Central memory CD8-positive, alpha-beta T cell (primary cell): ENCODE data around the gene ANKRD13C.

ENCODE experiments used
- ATAC-seq: fragments of 150-1000 bp; cut with Tn5 transposase; replicated peaks from 2 replicates; pipeline ENCODE4 v1.10.0; 2022; ENCODE audit warnings: mild to moderate bottlenecking, moderate FRiP score, moderate number of reproducible peaks; ENCODE audit not compliant: poor library complexity, severe bottlenecking; ENCODE audit errors: extremely low read depth
- DNase-seq, 2 donors: peaks; one replicate each; pipeline ENCODE4 v3.0.0; 2021; ENCODE audit warnings: low spot score in 2 of 2
- H3K27ac Mint-ChIP-seq: one replicate; pipeline ENCODE4 v1.8.0; 2022; ENCODE audit warnings: low read depth, mild to moderate bottlenecking, moderate library complexity, mixed read lengths
- H3K27me3 Mint-ChIP-seq: one replicate; pipeline ENCODE4 v1.8.0; 2022; ENCODE audit warnings: mixed read lengths
- H3K36me3 Mint-ChIP-seq: one replicate; pipeline ENCODE4 v1.8.0; 2022; ENCODE audit warnings: mild to moderate bottlenecking, moderate library complexity, mixed read lengths; ENCODE audit not compliant: insufficient read depth
- H3K4me1 Mint-ChIP-seq: one replicate; pipeline ENCODE4 v1.8.0; 2022; ENCODE audit warnings: mixed read lengths
- H3K4me3 Mint-ChIP-seq: one replicate; pipeline ENCODE4 v1.8.0; 2022; ENCODE audit warnings: mild to moderate bottlenecking, moderate library complexity, mixed read lengths
- H3K9me3 Mint-ChIP-seq: one replicate; pipeline ENCODE4 v1.8.0; 2022; ENCODE audit warnings: mixed read lengths

Gene ANKRD13C

GRCh38 chr1:70318191-70318590 is 36.3 kb downstream of the ANKRD13C start:
- H3K36me3 Mint-ChIP-seq, result peaks cover 13% of the 10 kb centered on the region
- no peak for DNase-seq
- peaks cover 17% of the 10 kb centered on the region for H3K4me1 Mint-ChIP-seq
- H3K27ac Mint-ChIP-seq, result no peak overlapping the region
- no peaks in the 10 kb centered on the region for H3K9me3 Mint-ChIP-seq
- H3K27me3 Mint-ChIP-seq, result no peaks in the 10 kb centered on the region
- no peak overlapping the region for H3K4me3 Mint-ChIP-seq
- ATAC-seq, result no peak

GRCh38 chr1:70317087-70317486 is 37.4 kb downstream of the ANKRD13C start:
- Mint-ChIP-seq H3K27ac (no peak overlapping the region), H3K4me1 (peaks cover 17% of the 10 kb centered on the region), H3K27me3 (no peaks in the 10 kb centered on the region), H3K4me3 (no peak overlapping the region), H3K36me3 (peaks cover 7% of the 10 kb centered on the region), H3K9me3 (no peaks in the 10 kb centered on the region)
- no peak for DNase-seq
- no peak for ATAC-seq

GRCh38 chr1:70315782-70316181 is 38.7 kb downstream of the ANKRD13C start:
- H3K9me3 Mint-ChIP-seq, result no peaks in the 10 kb centered on the region
- H3K27me3 Mint-ChIP-seq, result no peaks in the 10 kb centered on the region
- DNase-seq (no peak), ATAC-seq (no peak)
- H3K27ac Mint-ChIP-seq, result no peak overlapping the region
- peaks cover 17% of the 10 kb centered on the region for H3K4me1 Mint-ChIP-seq
- H3K36me3 Mint-ChIP-seq, result peaks cover 6% of the 10 kb centered on the region
- H3K4me3 Mint-ChIP-seq, result no peak overlapping the region

GRCh38 chr1:70314706-70315304 is 39.7 kb downstream of the ANKRD13C start:
- peaks cover 5% of the 10 kb centered on the region for H3K36me3 Mint-ChIP-seq
- H3K27ac Mint-ChIP-seq, result no peak overlapping the region
- DNase-seq (no peak), ATAC-seq (no peak)
- H3K4me3 Mint-ChIP-seq, result no peak overlapping the region
- no peaks in the 10 kb centered on the region for H3K27me3 Mint-ChIP-seq
- H3K9me3 Mint-ChIP-seq, result no peaks in the 10 kb centered on the region
- peaks cover 15% of the 10 kb centered on the region for H3K4me1 Mint-ChIP-seq

GRCh38 chr1:70311369-70311768 is 43.2 kb downstream of the ANKRD13C start:
- no peak for ATAC-seq
- H3K27me3 Mint-ChIP-seq, result no peaks in the 10 kb centered on the region
- peaks cover 21% of the 10 kb centered on the region for H3K36me3 Mint-ChIP-seq
- H3K4me1 Mint-ChIP-seq, result no peaks in the 10 kb centered on the region
- no peaks in the 10 kb centered on the region for H3K9me3 Mint-ChIP-seq
- DNase-seq, result no peak
- no peak overlapping the region for H3K4me3 Mint-ChIP-seq
- peak overlapping the region; percentile 41 for H3K27ac Mint-ChIP-seq

- Mint-ChIP-seq H3K4me3 (no peak overlapping the region), H3K27me3 (no peaks in the 10 kb centered on the region), H3K9me3 (no peaks in the 10 kb centered on the region), H3K27ac (peak overlapping the region; percentile 1), H3K4me1 (peaks cover 10% of the 10 kb centered on the region), H3K36me3 (peaks cover 24% of the 10 kb centered on the region)
- ATAC-seq (no peak), DNase-seq (no peak)
Measured at GRCh38 chr1:70299472-70299871, 55.0 kb downstream of the ANKRD13C start.

- H3K27me3 Mint-ChIP-seq, result no peaks in the 10 kb centered on the region
- H3K4me1 Mint-ChIP-seq, result peaks cover 20% of the 10 kb centered on the region
- H3K4me3 Mint-ChIP-seq, result no peak overlapping the region
- ATAC-seq (no peak), DNase-seq (no peak)
- no peak overlapping the region for H3K27ac Mint-ChIP-seq
- H3K36me3 Mint-ChIP-seq, result peaks cover 45% of the 10 kb centered on the region
- H3K9me3 Mint-ChIP-seq, result no peaks in the 10 kb centered on the region
Measured at GRCh38 chr1:70295749-70296148, 58.8 kb downstream of the ANKRD13C start.

GRCh38 chr1:70293186-70293843 is 61.2 kb downstream of the ANKRD13C start:
- Mint-ChIP-seq H3K36me3 (peaks cover 42% of the 10 kb centered on the region), H3K9me3 (no peaks in the 10 kb centered on the region), H3K4me1 (peaks cover 10% of the 10 kb centered on the region), H3K27ac (no peak overlapping the region), H3K27me3 (no peaks in the 10 kb centered on the region), H3K4me3 (no peak overlapping the region)
- DNase-seq (no peak), ATAC-seq (no peak)

- peaks cover 36% of the 10 kb centered on the region for H3K36me3 Mint-ChIP-seq
Measured at GRCh38 chr1:70290218-70290617, 64.3 kb downstream of the ANKRD13C start.

GRCh38 chr1:70288166-70288565 is 66.4 kb downstream of the ANKRD13C start:
- no peaks in the 10 kb centered on the region for H3K9me3 Mint-ChIP-seq
- no peak for DNase-seq
- ATAC-seq, result no peak
- peaks cover under 1% of the 10 kb centered on the region for H3K4me1 Mint-ChIP-seq
- no peak overlapping the region for H3K4me3 Mint-ChIP-seq
- peaks cover 26% of the 10 kb centered on the region for H3K36me3 Mint-ChIP-seq
- no peak overlapping the region for H3K27ac Mint-ChIP-seq
- no peaks in the 10 kb centered on the region for H3K27me3 Mint-ChIP-seq

More at GRCh38 chr1:70290218-70290617, 64.3 kb downstream of the ANKRD13C start:
- Mint-ChIP-seq H3K27me3 (no peaks in the 10 kb centered on the region), H3K9me3 (no peaks in the 10 kb centered on the region), H3K27ac (peak overlapping the region; percentile 8), H3K4me3 (no peak overlapping the region), H3K4me1 (peaks cover 10% of the 10 kb centered on the region)
- no peak for DNase-seq
- no peak for ATAC-seq

- no peak for ATAC-seq
- Mint-ChIP-seq H3K27me3 (no peaks in the 10 kb centered on the region), H3K36me3 (peaks cover 19% of the 10 kb centered on the region), H3K9me3 (no peaks in the 10 kb centered on the region), H3K4me1 (no peaks in the 10 kb centered on the region), H3K27ac (no peak overlapping the region), H3K4me3 (no peak overlapping the region)
- DNase-seq, result no peak
Measured at GRCh38 chr1:70286453-70286852, 68.1 kb downstream of the ANKRD13C start.

- DNase-seq (no peak), ATAC-seq (no peak)
- no peaks in the 10 kb centered on the region for H3K9me3 Mint-ChIP-seq
- peaks cover 14% of the 10 kb centered on the region for H3K36me3 Mint-ChIP-seq
- H3K4me3 Mint-ChIP-seq, result no peak overlapping the region
- H3K4me1 Mint-ChIP-seq, result no peaks in the 10 kb centered on the region
- no peak overlapping the region for H3K27ac Mint-ChIP-seq
- H3K27me3 Mint-ChIP-seq, result no peaks in the 10 kb centered on the region
Measured at GRCh38 chr1:70284366-70284765, 70.2 kb downstream of the ANKRD13C start.

- no peaks in the 10 kb centered on the region for H3K27me3 Mint-ChIP-seq
- H3K9me3 Mint-ChIP-seq, result no peaks in the 10 kb centered on the region
- H3K4me3 Mint-ChIP-seq, result no peak overlapping the region
- DNase-seq (no peak), ATAC-seq (no peak)
- H3K4me1 Mint-ChIP-seq, result no peaks in the 10 kb centered on the region
- H3K36me3 Mint-ChIP-seq, result peaks cover 30% of the 10 kb centered on the region
- no peak overlapping the region for H3K27ac Mint-ChIP-seq
Measured at GRCh38 chr1:70278710-70279109, 75.8 kb downstream of the ANKRD13C start.
